IPS DF 6.9 (cell line): ENCODE measurements around the gene BICD1.

ENCODE experiments used
- DNase-seq: peaks from one replicate; pipeline ENCODE4 v3.0.0-alpha.2; 2013; ENCODE audit warnings: low read depth, low spot score
- H3K27ac ChIP-seq: one replicate; pipeline ENCODE4 v1.5.1; 2013; ENCODE audit warnings: low read length, control low read depth
- H3K27me3 ChIP-seq: 2 replicates; pipeline ENCODE4 v1.6.1; 2013; ENCODE audit warnings: mild to moderate bottlenecking, low read length; ENCODE audit not compliant: control insufficient read depth, insufficient read depth
- H3K36me3 ChIP-seq: 2 replicates; pipeline ENCODE4 v1.6.1; 2013; ENCODE audit warnings: low read length; ENCODE audit not compliant: control insufficient read depth, insufficient read depth
- H3K4me1 ChIP-seq: 2 replicates; pipeline ENCODE4 v1.6.1; 2013; ENCODE audit warnings: low read length; ENCODE audit not compliant: control insufficient read depth, insufficient read depth
- H3K4me3 ChIP-seq: 2 replicates; pipeline ENCODE4 v1.5.1; 2013; ENCODE audit warnings: mild to moderate bottlenecking, low read length
- H3K9me3 ChIP-seq: 2 replicates; pipeline ENCODE4 v1.6.1; 2013; ENCODE audit warnings: low read length, inconsistent platforms; ENCODE audit not compliant: control insufficient read depth, insufficient read depth
- WGBS: extraction: QIAGEN DNeasy Blood & Tissue Kit; methylation state at CpG from one replicate; pipeline ENCODE4 v1.1.7; 2013; ENCODE audit warnings: mixed read lengths, missing lambda C conversion rate; ENCODE audit not compliant: insufficient read length, insufficient coverage; 5-methylcytosine and 5-hydroxymethylcytosine counted together

BICD1 gene

GRCh38 chr12:32100888-32101287 is 5.8 kb upstream of the BICD1 start:
- Histone ChIP-seq H3K36me3 (no peaks in the 10 kb centered on the region), H3K27ac (no peak overlapping the region), H3K9me3 (no peaks in the 10 kb centered on the region), H3K4me3 (no peak overlapping the region), H3K27me3 (no peaks in the 10 kb centered on the region), H3K4me1 (peaks cover 3% of the 10 kb centered on the region)
- no peak for DNase-seq
- no CpG with 5 or more reads among the region's 5 CpGs for WGBS

DNA sequence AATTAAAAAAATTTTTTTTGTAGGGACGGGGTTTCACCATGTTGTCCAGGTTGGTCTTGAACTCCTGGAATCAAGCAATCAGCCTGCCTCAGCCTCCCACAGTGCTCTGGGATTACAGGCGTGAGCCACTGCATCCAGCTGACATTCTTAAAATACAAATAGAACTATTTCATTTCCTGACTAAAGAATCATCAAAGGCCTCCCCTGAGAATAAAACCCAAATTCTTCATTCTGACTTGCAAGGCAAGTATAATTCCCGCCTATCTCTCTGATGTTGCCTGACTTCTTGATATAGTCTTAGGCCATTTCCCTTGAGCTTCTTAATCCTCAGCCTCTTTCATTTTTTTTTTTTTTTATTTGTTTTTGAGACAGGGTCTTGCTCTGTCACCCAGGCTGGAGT is 4.4 kb upstream of the BICD1 start:
- no peak for DNase-seq
- Histone ChIP-seq H3K36me3 (no peaks in the 10 kb centered on the region), H3K4me1 (peaks cover 3% of the 10 kb centered on the region), H3K9me3 (no peaks in the 10 kb centered on the region), H3K4me3 (no peak overlapping the region), H3K27me3 (no peaks in the 10 kb centered on the region), H3K27ac (no peak overlapping the region)
- WGBS, result no CpG with 5 or more reads among the region's 3 CpGs

GRCh38 chr12:32104572-32105355 is 1.9 kb upstream of the BICD1 start:
- no peaks in the 10 kb centered on the region for H3K36me3 ChIP-seq
- no peaks in the 10 kb centered on the region for H3K9me3 ChIP-seq
- peaks cover 3% of the 10 kb centered on the region for H3K4me1 ChIP-seq
- no peaks in the 10 kb centered on the region for H3K27me3 ChIP-seq
- no CpG with 5 or more reads among the region's 11 CpGs for WGBS
- DNase-seq, result no peak
- H3K27ac ChIP-seq, result no peak overlapping the region
- H3K4me3 ChIP-seq, result no peak overlapping the region

DNA sequence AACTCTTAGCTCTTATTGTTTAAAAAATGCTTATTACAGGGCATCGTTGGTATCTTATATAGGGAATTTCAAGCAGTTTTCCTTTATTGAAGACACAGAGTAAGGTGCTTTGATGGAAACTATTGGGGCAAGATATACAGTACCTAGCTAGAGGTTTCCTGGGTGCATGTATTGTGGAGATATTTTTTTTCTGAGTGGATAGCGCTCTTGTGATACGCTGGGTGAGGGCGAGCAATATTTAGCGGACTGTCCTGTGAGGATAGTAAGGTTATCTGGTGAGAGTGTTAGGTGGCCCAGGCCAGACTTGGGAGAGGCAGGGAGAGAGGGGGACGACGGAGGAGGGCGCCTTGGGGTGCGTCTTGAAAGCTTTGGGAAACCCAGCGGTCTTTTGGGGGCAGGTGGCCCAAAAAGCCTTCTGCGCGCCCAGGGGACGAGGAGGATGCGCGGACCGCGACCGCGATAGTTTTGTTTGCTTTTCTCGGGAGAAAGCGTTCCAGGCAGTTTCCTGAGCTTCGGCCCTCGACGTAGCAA is 596 bp upstream of the BICD1 start:
- Histone ChIP-seq H3K4me3 (peak overlapping the region; percentile 82; the same call in 1 of the 2 replicates), H3K9me3 (no peaks in the 10 kb centered on the region), H3K4me1 (no peaks in the 10 kb centered on the region), H3K27ac (no peak overlapping the region), H3K27me3 (no peaks in the 10 kb centered on the region), H3K36me3 (no peaks in the 10 kb centered on the region)
- no CpG with 5 or more reads among the region's 24 CpGs for WGBS
- no peak for DNase-seq

DNA sequence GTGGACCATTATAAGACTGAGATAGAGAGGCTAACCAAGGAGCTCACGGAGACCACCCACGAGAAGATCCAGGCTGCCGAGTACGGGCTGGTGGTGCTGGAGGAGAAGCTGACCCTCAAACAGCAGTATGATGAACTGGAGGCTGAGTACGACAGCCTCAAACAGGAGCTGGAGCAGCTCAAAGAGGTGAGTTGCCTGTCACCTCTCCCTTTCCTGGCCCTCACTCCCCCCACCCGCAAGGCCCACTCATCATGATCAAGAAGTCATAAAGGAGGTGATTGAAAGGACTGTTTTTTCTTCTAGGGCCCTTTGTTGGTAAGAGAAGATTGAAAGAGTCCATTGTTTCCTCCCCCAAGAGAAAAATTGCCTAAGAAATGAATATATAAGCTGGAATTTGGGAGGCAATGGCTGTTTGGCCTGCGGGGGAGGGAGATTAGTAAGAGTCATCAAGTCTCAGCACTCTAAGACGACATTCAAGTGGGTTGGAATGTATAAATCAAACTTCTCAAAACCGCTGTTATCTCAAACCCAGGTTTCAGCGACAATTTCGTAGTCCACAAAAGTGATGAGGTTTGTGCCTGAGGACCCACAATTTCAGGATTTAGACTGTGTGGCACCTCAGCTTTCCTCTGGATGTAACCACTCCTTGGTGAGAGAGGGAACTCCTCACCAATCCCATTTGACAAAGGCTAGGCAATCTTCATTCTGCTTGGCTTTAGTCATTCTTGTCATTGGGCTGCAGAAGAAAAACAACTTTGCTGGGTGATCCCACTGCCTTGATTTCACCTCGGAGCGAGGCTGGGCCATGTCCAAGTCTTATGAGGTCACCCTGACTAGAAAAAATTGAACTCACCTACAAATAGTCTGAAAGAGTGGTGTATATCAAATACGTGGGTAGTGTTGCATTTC is 966 bp downstream of the BICD1 start:
- Histone ChIP-seq H3K9me3 (no peaks in the 10 kb centered on the region), H3K4me1 (no peaks in the 10 kb centered on the region), H3K27ac (no peak overlapping the region), H3K36me3 (no peaks in the 10 kb centered on the region), H3K4me3 (peak overlapping the region; percentile 82), H3K27me3 (no peaks in the 10 kb centered on the region)
- WGBS, result no CpG with 5 or more reads among the region's 14 CpGs
- DNase-seq, result no peak

DNA sequence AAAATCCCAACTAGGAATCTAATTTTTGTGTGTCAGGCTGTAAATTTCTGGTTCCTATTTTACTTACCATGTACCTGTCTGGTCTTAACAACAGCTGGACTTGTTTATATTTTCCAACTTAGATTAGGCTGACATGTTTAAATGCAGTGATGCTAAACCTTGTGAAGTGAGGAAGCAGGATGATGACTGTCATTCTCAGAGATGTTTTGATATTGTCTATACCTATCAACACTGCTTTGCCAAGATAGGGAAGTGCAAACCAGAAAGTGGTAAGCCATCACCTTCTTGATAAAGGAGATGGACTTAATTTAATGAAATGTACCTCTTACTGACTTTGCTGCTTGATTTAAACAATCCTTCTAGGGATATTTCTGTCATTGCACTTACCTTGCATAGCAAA is 2.1 kb downstream of the BICD1 start:
- H3K27me3 ChIP-seq, result no peaks in the 10 kb centered on the region
- H3K4me3 ChIP-seq, result peak overlapping the region; percentile 14; the same call in 1 of the 2 replicates
- no peaks in the 10 kb centered on the region for H3K9me3 ChIP-seq
- no peaks in the 10 kb centered on the region for H3K4me1 ChIP-seq
- DNase-seq, result no peak
- H3K36me3 ChIP-seq, result no peaks in the 10 kb centered on the region
- no peak overlapping the region for H3K27ac ChIP-seq

- DNase-seq, result no peak
- Histone ChIP-seq H3K4me3 (no peak overlapping the region), H3K27ac (no peak overlapping the region), H3K4me1 (no peaks in the 10 kb centered on the region), H3K27me3 (no peaks in the 10 kb centered on the region), H3K36me3 (no peaks in the 10 kb centered on the region), H3K9me3 (no peaks in the 10 kb centered on the region)
- WGBS, result no CpG with 5 or more reads among the region's 3 CpGs
These were observed 3.8 kb downstream of the BICD1 start for GRCh38 chr12:32110417-32110816.

DNA sequence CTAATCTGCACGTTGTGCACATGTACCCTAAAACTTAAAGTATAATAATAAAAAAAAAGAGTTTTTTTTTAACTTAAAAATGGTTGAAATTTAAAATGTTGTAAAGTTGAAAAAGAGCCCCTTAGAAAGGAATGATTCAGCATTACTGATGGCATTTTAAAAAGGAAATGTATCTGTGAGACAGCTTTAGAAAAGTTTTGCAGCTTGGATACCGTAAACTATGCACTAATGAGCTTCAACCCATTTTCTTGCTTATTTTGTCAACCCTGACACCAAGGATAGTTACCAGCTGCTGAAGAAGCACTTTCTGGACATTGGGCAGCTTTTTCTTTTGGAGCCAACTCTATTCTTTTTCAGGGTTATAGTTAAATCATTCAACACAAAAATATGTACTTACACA is 4.3 kb downstream of the BICD1 start:
- WGBS, result no CpG with 5 or more reads among the region's 2 CpGs
- Histone ChIP-seq H3K9me3 (no peaks in the 10 kb centered on the region), H3K4me3 (no peak overlapping the region), H3K4me1 (no peaks in the 10 kb centered on the region), H3K36me3 (no peaks in the 10 kb centered on the region), H3K27ac (no peak overlapping the region), H3K27me3 (no peaks in the 10 kb centered on the region)
- DNase-seq, result no peak

DNA sequence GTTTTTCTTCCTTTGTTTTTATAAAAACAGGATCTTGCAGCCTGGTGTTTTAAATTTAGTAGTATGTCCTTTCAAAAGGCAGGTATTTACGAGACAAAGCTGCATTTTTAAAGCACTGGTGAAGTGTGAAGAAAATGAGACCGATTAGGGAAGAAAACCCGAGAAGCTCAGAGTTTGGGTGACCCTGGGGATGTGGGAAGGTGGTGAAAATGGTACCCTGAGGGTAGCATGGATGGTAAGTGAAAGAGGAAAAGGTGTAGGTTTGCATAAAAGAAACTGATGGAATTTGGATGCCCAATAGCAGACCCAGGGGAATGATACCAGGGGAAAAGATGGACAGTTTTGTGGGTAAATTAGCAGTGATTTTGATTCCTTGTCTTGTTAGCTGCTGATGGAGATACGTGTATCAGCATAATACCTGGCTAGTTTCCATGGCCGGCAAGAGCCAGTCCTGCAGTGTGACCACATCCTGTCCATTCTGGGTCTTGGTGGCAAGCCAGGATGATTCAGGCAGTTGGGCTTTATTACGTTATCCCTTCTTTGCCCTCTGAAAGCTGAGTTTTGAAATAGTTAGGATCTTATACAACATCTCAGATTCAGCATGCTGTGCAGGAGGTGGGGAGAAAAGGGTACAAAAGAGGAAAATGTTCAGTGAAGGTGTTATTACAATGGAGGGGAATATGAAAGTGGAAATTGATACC is 8.9 kb downstream of the BICD1 start:
- peaks cover 3% of the 10 kb centered on the region; the same call in 1 of the 2 replicates for H3K4me1 ChIP-seq

GRCh38 chr12:32116897-32117296 is 10.2 kb downstream of the BICD1 start:
- peaks cover 4% of the 10 kb centered on the region; the same call in 1 of the 2 replicates for H3K4me1 ChIP-seq
- H3K4me3 ChIP-seq, result no peak overlapping the region
- H3K36me3 ChIP-seq, result no peaks in the 10 kb centered on the region
- no peaks in the 10 kb centered on the region for H3K27me3 ChIP-seq
- no peaks in the 10 kb centered on the region for H3K9me3 ChIP-seq
- DNase-seq, result no peak
- H3K27ac ChIP-seq, result no peak overlapping the region
- WGBS, result no CpG with 5 or more reads among the region's 3 CpGs

More for the DNA sequence above, 8.9 kb downstream of the BICD1 start:
- WGBS, result no CpG with 5 or more reads among the region's 6 CpGs
- no peaks in the 10 kb centered on the region for H3K9me3 ChIP-seq
- no peak for DNase-seq
- H3K36me3 ChIP-seq, result no peaks in the 10 kb centered on the region
- no peak overlapping the region for H3K27ac ChIP-seq
- no peak overlapping the region for H3K4me3 ChIP-seq
- no peaks in the 10 kb centered on the region for H3K27me3 ChIP-seq
